ENCODE results near the gene CBY2.

DNA sequence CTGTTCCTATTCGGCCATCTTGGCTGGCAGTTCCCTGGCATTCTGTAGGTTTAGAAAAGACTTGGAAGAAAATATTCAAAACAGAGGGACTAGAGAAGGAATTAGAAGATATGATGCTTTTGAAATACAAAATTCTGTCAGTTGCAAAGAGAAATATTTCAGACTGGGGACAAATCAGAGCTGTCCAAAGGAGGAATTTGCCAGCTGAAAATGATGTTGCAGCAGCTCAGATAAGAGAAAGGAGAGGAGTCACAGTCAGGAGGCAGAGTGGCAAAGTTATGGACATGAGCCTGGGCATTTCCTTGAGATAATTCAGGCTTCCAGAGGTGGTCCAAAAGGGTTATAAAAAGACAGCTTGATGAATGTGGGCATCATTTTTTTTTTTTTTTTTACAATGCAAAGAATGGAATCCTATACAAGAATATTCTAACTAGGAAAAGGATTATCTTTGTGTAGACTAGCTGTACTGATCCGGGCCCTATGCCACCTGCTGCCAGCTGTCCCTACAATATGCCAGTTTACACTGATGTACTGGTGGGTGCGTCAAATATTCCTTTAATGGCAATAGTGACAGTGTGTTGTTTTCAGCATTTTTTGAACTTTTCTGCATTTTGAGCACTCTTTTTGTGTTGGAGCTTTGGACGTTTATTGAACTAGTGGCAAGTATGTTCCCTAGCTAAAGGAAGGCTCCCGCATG lies 31.8 kb upstream of the CBY2 start:
- no peak for TF ChIP-seq POLR2A (IDR thresholded peaks at IDR 0.05)
- TF ChIP-seq, protein P1, sequence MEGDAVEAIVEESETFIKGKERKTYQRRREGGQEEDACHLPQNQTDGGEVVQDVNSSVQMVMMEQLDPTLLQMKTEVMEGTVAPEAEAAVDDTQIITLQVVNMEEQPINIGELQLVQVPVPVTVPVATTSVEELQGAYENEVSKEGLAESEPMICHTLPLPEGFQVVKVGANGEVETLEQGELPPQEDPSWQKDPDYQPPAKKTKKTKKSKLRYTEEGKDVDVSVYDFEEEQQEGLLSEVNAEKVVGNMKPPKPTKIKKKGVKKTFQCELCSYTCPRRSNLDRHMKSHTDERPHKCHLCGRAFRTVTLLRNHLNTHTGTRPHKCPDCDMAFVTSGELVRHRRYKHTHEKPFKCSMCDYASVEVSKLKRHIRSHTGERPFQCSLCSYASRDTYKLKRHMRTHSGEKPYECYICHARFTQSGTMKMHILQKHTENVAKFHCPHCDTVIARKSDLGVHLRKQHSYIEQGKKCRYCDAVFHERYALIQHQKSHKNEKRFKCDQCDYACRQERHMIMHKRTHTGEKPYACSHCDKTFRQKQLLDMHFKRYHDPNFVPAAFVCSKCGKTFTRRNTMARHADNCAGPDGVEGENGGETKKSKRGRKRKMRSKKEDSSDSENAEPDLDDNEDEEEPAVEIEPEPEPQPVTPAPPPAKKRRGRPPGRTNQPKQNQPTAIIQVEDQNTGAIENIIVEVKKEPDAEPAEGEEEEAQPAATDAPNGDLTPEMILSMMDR (IDR thresholded peaks at IDR 0.05) = no peak
